ENCODE data around the gene ACTR6.
A peak's percentile ranks its signal among the peaks of the same experiment; 100 is the strongest.
"Not testable (repeated sequence)": the region's sequence is repeated elsewhere in the genome, so short reads cannot be mapped to it uniquely, and the experiment has no call there.

ACTR6 gene

GRCh38 chr12:100222173-100222572, 21.6 kb downstream of the ACTR6 start:
- DNase-seq = not testable (repeated sequence)

GRCh38 chr12:100225491-100225890, 24.9 kb downstream of the ACTR6 start:
- no peak for DNase-seq

GRCh38 chr12:100229036-100229635, 28.5 kb downstream of the ACTR6 start:
- DNase-seq = no peak

GRCh38 chr12:100229876-100230275, 29.3 kb downstream of the ACTR6 start:
- DNase-seq = no peak

- DNase-seq = not testable (repeated sequence)
Measured at GRCh38 chr12:100231873-100232272, 31.3 kb downstream of the ACTR6 start.

- no peak for DNase-seq
Measured at GRCh38 chr12:100234166-100234565, 33.6 kb downstream of the ACTR6 start.

GRCh38 chr12:100234591-100235304, 34.1 kb downstream of the ACTR6 start:
- DNase-seq = no peak

- DNase-seq = no peak
Measured at GRCh38 chr12:100238801-100239200, 38.2 kb downstream of the ACTR6 start.

- DNase-seq = no peak
Measured at GRCh38 chr12:100239589-100239988, 39.0 kb downstream of the ACTR6 start.

GRCh38 chr12:100243137-100243536, 42.5 kb downstream of the ACTR6 start:
- DNase-seq = no peak

- no peak for DNase-seq
Measured at GRCh38 chr12:100247765-100248164, 47.1 kb downstream of the ACTR6 start.

GRCh38 chr12:100248886-100249285, 48.3 kb downstream of the ACTR6 start:
- no peak for DNase-seq

GRCh38 chr12:100249941-100250340, 49.3 kb downstream of the ACTR6 start:
- no peak for DNase-seq

- DNase-seq = no peak
Measured at GRCh38 chr12:100251917-100252316, 51.3 kb downstream of the ACTR6 start.

- DNase-seq = no peak
Measured at GRCh38 chr12:100253437-100253836, 52.8 kb downstream of the ACTR6 start.

- DNase-seq = no peak
Measured at GRCh38 chr12:100254876-100255275, 54.3 kb downstream of the ACTR6 start.

- no peak for DNase-seq
Measured at GRCh38 chr12:100258127-100258526, 57.5 kb downstream of the ACTR6 start.

- DNase-seq = no peak
Measured at GRCh38 chr12:100263131-100263530, 62.5 kb downstream of the ACTR6 start.

- not testable (repeated sequence) for DNase-seq
Measured at GRCh38 chr12:100265107-100265506, 64.5 kb downstream of the ACTR6 start.

GRCh38 chr12:100265732-100266584, 65.3 kb downstream of the ACTR6 start:
- DNase-seq = no peak

GRCh38 chr12:100266585-100266834, 65.9 kb downstream of the ACTR6 start:
- no peak for DNase-seq

GRCh38 chr12:100266835-100267602, 66.4 kb downstream of the ACTR6 start, which contains the start of the genes DEPDC4 and SCYL2:
Gene DEPDC4 (minus strand): TSS chr12:100267079. CDS start chr12:100267076, 3 bp downstream.
Gene SCYL2 (plus strand): TSS chr12:100267177. CDS start chr12:100282971, 15,794 bp downstream.
- DNase-seq = peak; percentile 99

Data from activated CD8-positive, alpha-beta memory T cell treated with anti-CD3 and anti-CD28 coated beads for 24 hours (primary cell).